ENCODE measurements around the gene GNG2.

DNA sequence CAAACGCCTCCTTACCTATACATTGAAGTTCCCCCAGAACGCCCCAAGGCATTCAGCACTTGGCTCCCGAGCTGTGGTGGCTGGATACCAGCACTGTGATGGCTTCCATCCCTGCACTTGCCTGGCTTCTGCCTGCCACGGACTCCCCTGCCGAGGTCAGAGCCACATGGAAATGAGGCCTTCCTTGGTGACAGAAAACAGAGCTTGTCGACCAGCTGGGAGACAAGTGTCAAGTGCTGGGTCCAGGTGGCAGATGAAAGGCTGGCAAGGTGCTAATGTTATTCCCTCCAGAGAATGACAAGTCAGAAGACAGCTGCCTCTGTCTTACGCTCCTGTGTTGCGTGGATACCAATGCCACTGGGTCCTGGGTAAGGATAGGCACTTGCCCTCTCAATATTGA is 26.2 kb upstream of the GNG2 start:
- no peak for TF ChIP-seq CTCF (IDR thresholded peaks at IDR 0.05; ENCODE audit: insufficient read depth, low read length, poor library complexity, severe bottlenecking)
- TF ChIP-seq EZH2phosphoT487 (conservative IDR thresholded peaks at IDR 0.05; ENCODE audit: low read length): no peak
